GM21423 (cell line): ENCODE measurements around the gene IL15RA.
"Not testable (repeated sequence)": the region's sequence is repeated elsewhere in the genome, so short reads cannot be mapped to it uniquely, and the experiment has no call there.

ENCODE experiments used
- ATAC-seq: cut with Tn5 transposase; IDR thresholded peaks from one replicate; pipeline ENCODE4 v1.9.1; 2021; ENCODE audit warnings: mild to moderate bottlenecking, moderate library complexity; ENCODE audit not compliant: unreplicated experiment

IL15RA gene

GRCh38 chr10:5951721-5952407 lies 25.5 kb downstream of the IL15RA start:
- ATAC-seq: no peak

DNA sequence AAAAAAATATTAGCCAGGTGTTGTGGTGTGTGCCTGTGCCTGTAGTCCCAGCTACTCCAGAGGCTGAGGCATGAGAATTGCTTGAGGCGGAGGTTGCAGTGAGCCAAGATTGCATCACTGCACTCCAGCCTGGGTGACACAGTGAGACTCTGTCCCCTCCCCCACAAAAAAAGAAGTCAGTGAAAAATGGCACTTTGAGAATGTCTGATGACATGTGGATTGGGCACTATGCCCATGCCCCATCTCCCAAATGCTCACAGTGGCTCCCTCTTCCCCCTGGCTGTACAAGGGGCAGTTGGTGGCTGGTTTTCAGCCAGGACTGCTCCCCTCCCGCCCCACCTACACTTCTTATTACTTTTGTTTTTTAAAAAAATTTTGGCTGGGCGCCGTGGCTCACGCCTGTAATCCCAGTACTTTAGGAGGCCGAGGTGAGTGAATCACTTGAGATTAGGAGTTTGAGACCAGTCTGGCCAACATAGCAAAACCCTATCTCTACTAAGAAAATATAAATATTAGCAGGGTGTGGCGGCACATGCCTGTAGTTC lies 26.1 kb downstream of the IL15RA start:
- ATAC-seq: no peak

GRCh38 chr10:5949009-5949759 lies 28.2 kb downstream of the IL15RA start:
- no peak for ATAC-seq

DNA sequence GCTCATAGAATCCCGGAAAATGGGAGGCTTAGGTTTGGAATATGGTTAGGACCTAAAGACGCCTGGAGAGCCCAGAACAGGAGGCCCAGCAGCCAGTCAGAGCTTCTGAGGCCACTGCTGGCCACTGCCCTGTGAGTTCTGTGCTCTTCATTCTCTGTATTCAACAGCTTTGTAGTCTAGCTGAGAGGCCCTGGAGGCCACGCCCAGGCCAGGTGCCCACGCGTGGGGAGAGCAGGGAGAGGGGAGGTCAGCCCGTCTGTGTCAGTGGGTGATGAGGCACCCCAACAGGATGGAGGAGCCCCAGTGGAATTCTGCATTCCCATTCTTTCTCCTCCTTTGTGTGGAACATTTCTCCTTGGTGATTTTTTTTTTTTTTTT lies 29.1 kb downstream of the IL15RA start:
- no peak for ATAC-seq

DNA sequence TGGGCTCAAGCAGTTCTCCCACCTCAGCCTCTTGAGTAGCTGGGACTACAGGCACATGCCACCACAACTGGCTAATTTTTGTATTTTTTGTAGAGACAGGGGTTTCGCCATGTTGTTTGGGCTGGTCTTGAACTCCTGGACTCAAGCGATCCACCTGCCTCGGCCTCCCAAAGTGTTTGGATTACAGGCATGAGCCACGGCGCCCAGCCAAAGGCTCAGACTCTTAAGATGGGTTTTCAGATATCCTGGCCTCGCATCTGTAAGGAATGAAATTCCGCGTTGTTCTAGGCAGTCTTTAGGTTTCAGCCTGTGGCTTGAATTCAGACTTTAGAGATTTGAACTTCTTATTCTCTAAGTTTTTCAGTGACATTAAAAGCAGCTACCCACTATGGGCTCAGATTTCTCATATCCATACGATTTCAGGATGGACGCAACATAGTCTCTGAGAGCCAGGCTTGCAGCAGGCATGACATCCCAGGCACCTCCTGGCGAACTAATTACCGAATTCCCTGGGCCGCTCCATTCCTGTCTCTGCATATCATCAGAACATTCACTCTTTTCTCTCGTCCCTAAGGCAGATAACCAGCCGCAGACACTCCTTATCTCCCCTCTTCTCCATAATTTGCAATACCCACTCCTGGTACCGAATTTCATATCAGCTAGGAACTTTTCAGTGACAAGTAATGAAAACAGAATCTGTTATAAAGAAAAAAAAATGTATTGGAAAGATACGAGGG lies 29.7 kb downstream of the IL15RA start:
- no peak for ATAC-seq

DNA sequence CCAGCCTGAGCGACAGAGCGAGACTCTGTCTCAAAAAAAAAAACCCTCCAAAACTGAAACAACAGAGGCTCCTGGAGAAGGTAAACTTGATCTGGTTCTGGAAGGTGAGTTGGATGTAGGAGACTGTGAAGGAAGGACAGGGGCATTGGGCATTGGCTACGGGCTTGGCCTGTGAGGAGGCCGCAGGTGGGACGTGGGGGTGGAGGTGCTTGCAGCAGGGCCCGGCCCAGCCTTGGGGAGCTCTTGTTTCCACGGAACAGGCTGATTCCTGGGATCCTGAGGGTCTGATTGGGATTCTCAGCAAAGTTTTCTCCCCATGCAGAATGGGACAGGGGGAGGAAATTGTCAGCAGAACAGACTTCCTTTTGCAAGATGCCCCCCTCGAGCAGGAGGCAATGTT lies 30.6 kb downstream of the IL15RA start:
- no peak for ATAC-seq

DNA sequence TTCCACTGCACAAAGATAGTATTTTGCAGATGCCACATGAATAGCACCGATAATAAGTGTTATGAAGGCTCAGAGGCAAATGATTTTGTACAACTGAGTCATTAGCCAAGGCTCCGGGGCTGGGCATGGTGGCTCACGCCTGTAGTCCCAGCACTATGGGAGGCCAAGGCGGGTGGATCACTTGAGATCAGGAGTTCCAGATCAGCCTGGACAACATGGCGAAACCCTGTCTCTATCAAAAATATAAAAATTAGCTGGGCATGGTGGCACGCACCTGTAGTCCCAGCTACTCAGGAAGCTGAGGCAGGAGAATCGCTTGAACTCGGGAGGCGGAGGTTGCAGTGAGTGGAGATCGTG lies 30.9 kb downstream of the IL15RA start:
- ATAC-seq: not testable (repeated sequence)

- no peak for ATAC-seq
Observed at GRCh38 chr10:5945561-5946418, 31.6 kb downstream of the IL15RA start.

DNA sequence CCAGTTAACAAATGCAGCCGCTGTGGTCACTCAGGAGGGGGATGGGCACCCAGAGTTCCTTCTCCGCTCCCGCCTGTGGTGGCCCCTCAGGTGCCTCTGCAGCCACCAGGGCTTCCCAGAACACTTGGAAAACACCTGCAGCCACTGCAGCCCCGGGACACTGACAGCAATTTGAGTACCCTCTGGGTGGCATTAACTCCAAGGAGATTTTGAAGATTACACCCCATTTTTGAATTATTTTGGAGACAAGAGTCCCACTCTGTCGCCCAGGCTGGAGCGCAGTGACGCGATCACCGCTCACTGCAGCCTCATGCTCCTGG lies 32.2 kb downstream of the IL15RA start:
- ATAC-seq: no peak

DNA sequence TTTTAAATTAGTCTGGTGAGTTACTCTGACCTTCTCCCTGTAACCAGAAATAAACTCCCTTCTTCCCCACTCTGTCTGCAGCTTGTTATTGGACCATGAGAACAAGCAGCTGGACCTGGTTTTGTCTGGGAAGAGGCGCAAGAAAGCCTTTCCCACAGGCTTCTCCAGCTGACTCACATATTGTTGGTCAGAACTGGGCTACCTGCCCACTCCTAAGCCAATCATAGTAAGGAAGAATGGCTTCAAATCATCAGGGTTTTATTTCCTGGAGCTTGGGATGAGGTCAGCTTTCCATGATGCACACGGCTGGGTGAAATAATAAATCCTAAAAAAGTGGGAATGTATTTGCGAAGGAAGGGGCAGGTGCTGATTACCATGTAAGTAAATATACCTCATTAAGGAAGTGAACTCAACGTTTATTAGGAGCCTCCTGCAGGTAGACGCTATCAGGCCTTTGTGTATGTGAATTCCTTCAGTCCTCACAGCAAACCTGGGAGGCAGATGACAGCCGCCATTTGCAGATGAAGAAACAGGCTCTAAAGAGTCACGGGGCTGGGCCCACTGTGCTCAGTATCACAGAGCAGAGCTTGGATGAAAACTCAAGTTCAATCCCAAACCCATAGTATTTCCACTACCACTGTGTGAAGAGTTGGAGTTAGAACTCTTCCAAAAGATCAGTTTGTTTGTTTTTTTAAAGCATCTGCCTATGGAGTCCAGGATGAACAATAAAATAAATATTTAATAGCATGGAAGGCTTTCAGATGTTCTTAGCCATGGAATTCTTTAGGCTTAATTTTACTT lies 32.8 kb downstream of the IL15RA start:
- no peak for ATAC-seq

DNA sequence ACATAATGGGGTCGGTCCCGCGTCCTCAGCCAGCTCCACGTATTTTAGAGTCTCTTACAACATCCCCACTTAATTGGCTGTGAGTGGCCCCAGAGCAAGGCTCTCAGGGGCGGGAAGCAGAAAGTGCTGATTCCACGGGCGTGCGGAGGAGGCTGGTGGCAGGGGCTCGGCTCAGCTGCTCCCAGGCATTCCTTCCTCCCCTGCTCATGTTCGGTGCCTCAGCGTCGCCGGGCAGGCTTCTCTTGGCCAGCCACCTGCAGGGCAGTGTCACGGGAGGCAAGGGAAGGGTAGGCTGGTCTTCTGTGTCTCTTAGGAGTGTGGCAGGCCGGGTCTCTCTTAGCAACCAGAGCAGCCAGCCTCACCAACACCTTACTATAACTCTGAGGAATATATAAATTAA lies 33.8 kb downstream of the IL15RA start:
- no peak for ATAC-seq

DNA sequence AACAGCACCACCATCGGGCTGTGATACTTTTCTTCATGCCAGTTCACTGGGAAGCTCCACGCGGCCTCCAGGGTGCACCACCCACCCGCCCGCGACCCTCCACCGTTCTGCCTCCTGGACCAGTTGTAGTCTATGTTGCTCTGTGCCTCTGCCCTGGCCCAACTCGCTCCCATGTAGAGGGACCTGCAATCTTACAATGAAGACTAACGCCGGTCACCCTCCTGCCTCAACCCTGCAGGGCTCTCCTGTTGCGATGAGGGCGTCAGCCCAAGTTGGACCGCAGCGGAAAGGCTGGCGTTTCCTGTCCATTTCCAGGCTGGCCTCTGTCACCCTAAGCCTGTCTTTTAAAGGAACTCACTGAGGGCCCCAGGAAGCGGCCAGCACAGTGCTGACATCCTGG lies 34.9 kb downstream of the IL15RA start:
- ATAC-seq: no peak

DNA sequence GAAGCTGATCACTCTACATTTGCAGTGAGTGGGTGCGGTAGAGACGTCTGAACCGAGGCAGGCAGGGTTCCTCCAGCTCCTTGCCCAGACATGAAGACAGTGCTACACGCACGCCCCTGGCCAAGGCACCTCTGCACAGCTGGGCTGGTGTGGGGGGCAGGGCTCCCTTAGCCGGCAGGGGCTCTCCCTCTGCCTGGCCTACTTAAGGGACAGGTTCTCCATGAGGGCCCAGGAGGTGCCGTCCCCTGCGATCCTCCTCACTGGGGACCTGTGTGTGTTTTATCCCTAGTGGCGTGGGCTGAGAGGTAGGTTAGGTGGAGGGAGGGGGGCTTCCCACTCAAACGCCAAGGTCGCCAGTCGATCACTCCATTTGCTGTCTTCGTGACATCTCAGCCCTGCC lies 35.3 kb downstream of the IL15RA start:
- ATAC-seq: no peak

DNA sequence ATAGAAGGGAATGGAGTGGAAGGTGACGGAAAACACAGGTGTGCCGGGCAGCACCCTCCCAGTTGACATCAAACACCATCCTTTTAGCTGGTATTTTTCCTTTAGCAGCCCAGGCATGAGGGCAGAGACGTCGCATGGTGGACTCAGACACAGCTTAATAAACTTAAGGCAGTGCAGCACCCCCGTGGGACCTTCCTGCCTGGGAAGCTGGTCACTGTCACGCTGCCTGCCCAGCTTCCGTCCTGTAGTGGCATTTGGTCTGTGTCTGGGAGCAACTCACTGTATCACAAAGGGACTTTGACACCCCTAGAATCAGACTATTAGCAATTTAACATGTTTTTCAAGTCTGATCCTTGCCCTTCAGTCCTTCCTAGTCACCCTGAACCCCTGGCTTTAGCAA lies 35.8 kb downstream of the IL15RA start:
- no peak for ATAC-seq

- no peak for ATAC-seq
Observed at GRCh38 chr10:5940807-5941218, 36.5 kb downstream of the IL15RA start.

DNA sequence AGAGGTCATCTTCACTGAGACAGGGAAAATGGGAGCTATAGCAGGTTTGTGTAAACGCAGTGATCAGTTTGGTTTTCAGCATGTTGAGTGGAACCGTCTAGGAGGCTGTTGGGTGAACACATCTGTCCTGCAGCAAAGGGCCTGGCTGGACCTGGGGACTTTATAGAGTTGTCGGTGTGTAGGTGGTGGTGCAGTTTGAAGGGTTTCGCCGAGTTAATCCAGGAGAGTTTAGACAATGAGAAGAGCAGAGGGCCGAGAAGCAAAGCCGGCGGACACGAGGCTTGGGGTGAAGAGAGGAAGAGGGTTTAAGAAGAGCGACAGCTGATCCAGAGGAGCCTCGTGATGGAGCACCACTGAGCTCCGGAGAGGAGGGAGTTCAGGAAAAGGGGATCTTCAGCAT lies 39.1 kb downstream of the IL15RA start:
- ATAC-seq: no peak

GRCh38 chr10:5937016-5937415 lies 40.3 kb downstream of the IL15RA start:
- ATAC-seq: no peak

- no peak for ATAC-seq
Observed at GRCh38 chr10:5935628-5936027, 41.7 kb downstream of the IL15RA start.

DNA sequence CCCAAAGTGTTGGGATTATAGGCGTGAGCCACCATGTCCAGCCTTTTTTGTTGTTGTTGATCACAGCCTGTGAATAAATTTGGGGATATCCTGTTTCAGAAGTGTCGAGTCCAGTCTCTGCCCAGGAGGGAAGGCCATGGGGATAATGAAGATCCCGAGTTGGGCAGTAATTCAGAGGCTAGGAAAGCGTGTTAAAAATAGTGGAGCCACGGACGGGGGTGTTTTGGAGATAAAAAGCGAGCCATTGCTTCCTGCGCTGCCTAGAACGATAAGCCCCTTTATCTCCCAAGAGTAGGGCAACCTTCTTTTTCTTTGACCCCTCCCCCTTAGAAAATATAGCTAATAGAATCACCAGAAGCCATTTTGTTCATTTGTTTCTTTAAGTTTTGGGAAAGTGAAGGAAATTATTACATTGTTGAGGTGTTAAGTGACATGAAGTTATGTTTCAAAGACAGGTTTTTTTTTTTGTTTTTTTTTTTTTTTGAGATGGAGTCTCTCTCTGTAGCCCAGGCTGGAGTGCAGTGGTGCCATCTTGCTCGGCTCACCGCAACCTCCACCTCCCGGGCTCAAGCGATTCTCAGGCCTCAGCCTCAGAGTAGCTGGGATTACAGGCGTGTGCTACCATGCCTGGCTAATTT lies 43.3 kb downstream of the IL15RA start:
- no peak for ATAC-seq

DNA sequence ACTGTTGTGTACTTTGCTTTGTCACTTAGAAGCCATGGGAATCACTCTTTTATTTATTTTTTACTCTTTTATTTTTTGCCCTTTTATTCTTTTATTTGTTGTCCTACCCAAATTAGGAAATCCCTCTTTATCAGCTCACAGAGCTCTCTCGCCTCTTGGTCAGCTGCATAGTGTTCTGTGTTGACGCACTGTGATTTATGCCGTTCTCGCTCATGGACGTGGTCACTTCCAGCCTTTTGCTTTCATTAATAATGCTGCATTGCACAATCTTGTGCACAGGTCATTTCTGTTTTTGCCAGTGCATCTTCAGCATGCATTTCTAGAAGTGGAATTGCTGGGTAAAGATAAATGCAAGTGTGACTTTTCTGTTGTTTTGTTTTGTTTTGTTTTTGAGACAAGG lies 45.0 kb downstream of the IL15RA start:
- no peak for ATAC-seq
